ENCODE data around the gene PPIL6.

The PPIL6 gene

GRCh38 chr6:109440331-109441068, at the start of gene PPIL6, which contains the start of gene SMPD2:
Gene PPIL6, minus strand, starts transcription at chr6:109440628. Its CDS starts 38 bp downstream, at chr6:109440590.
Gene SMPD2, plus strand, starts transcription at chr6:109440724. Its CDS starts 398 bp downstream, at chr6:109441122.
- peak; percentile 89 for DNase-seq

- DNase-seq: no peak
These were observed 47.6 kb upstream of the PPIL6 start for GRCh38 chr6:109488001-109488400.

- no peak for DNase-seq
These were observed 45.6 kb upstream of the PPIL6 start for GRCh38 chr6:109486068-109486467.

- no peak for DNase-seq
These were observed 45.0 kb upstream of the PPIL6 start for GRCh38 chr6:109485266-109485935.

GRCh38 chr6:109484122-109484521, 43.7 kb upstream of the PPIL6 start:
- DNase-seq: no peak

GRCh38 chr6:109483735-109484057, 43.3 kb upstream of the PPIL6 start:
- no peak for DNase-seq

- DNase-seq: peak; percentile 90
These were observed 42.7 kb upstream of the PPIL6 start, which contains the start of gene ZBTB24 for GRCh38 chr6:109482905-109483734. Gene ZBTB24, minus strand, starts transcription at chr6:109483219. Its CDS starts 1,193 bp downstream, at chr6:109482026.

- DNase-seq: no peak
These were observed 40.6 kb upstream of the PPIL6 start for GRCh38 chr6:109480993-109481480.

- no peak for DNase-seq
These were observed 38.6 kb upstream of the PPIL6 start for GRCh38 chr6:109478841-109479624.

GRCh38 chr6:109478222-109478805, 37.9 kb upstream of the PPIL6 start:
- no peak for DNase-seq

- no peak for DNase-seq
These were observed 37.3 kb upstream of the PPIL6 start for GRCh38 chr6:109477725-109478124.

GRCh38 chr6:109477184-109477583, 36.8 kb upstream of the PPIL6 start:
- no peak for DNase-seq

GRCh38 chr6:109475625-109476024, 35.2 kb upstream of the PPIL6 start:
- DNase-seq: no peak

GRCh38 chr6:109474995-109475394, 34.6 kb upstream of the PPIL6 start:
- no peak for DNase-seq

GRCh38 chr6:109473120-109473519, 32.7 kb upstream of the PPIL6 start:
- no peak for DNase-seq

- no peak for DNase-seq
These were observed 31.9 kb upstream of the PPIL6 start for GRCh38 chr6:109472132-109472995.

- no peak for DNase-seq
These were observed 30.8 kb upstream of the PPIL6 start for GRCh38 chr6:109471105-109471810.

- no peak for DNase-seq
These were observed 29.3 kb upstream of the PPIL6 start for GRCh38 chr6:109469591-109470189.

GRCh38 chr6:109467696-109468095, 27.3 kb upstream of the PPIL6 start:
- DNase-seq: no peak

Measured in EL (cell line).